H1 (cell line): ENCODE results near the gene FCGBP. TPM values are rescaled to one million over a fixed set of nuclear protein-coding genes. Genes with fewer than 3 reads are reported as not detected.

Source experiments
- CTCF ChIA-PET: fragments of 300-600 bp; sonication (Branson Sonifier 250); formaldehyde crosslinking; loops from one replicate; lab custom pipeline; 2021; ENCODE audit not compliant: partially characterized antibody; lab: Charles Lee
- POLR2A ChIA-PET: fragments of 300-600 bp; sonication (Branson Sonifier 250); formaldehyde crosslinking; loops from one replicate; lab custom pipeline; 2021; ENCODE audit warnings: inconsistent platforms; ENCODE audit not compliant: partially characterized antibody; lab: Charles Lee
- DNase-seq, 2 experiments: peaks; one replicate each; pipeline versions ENCODE4 v3.0.0 to v3.0.0-alpha.2; 2010 to 2022; ENCODE audit warnings: low spot score in 2 of 2, low read depth in 1 of 2, mixed read lengths in 1 of 2
- FAIRE-seq: peaks from 2 replicates; lab custom pipeline; 2011; peaks lifted over from hg19 to GRCh38; lab: Jason Lieb, UNC
- H2AFZ ChIP-seq: 2 replicates; pipeline ENCODE4 v1.8.1; 2012; ENCODE audit warnings: low read length, inconsistent platforms
- H2AK5ac ChIP-seq: 2 replicates; pipeline ENCODE4 v1.6.1; 2013; ENCODE audit warnings: low read depth, low read length
- H2BK120ac ChIP-seq: replicated peaks from 2 replicates; pipeline ENCODE3; 2013; ENCODE audit warnings: low read depth, low read length, inconsistent platforms
- H2BK12ac ChIP-seq: 2 replicates; pipeline ENCODE4 v1.6.1; 2013; ENCODE audit warnings: low read depth, low read length
- H2BK15ac ChIP-seq: 2 replicates; pipeline ENCODE4 v1.6.1; 2013; ENCODE audit warnings: low read length
- H2BK20ac ChIP-seq: 2 replicates; pipeline ENCODE4 v1.6.1; 2013; ENCODE audit warnings: low read length
- H2BK5ac ChIP-seq: 2 replicates; pipeline ENCODE4 v1.6.1; 2013; ENCODE audit warnings: low read depth, low read length
- H3K14ac ChIP-seq: 2 replicates; pipeline ENCODE4 v1.6.1; 2013; ENCODE audit warnings: inconsistent platforms; ENCODE audit not compliant: insufficient read length
- H3K18ac ChIP-seq: 2 replicates; pipeline ENCODE4 v1.6.1; 2013; ENCODE audit warnings: low read length; ENCODE audit errors: extremely low read depth
- H3K23ac ChIP-seq: 2 replicates; pipeline ENCODE4 v1.6.1; 2013; ENCODE audit warnings: inconsistent platforms; ENCODE audit not compliant: insufficient read length
- H3K23me2 ChIP-seq: 2 replicates; pipeline ENCODE4 v1.6.1; 2013; ENCODE audit warnings: low read depth, low read length
- H3K27ac ChIP-seq: 2 replicates; pipeline ENCODE4 v1.6.1; 2011; ENCODE audit warnings: low read depth, low read length, inconsistent platforms
- H3K27me3 ChIP-seq, 4 experiments: replicated peaks in 1 of 4; 1 replicate in 1 of 4; 2 replicates in 3 of 4; pipeline versions ENCODE4 v1.6.1 to v1.8.1; 2011 to 2013; ENCODE audit warnings: low read length in 3 of 4, mild to moderate bottlenecking in 3 of 4, inconsistent platforms in 2 of 4, mixed read lengths in 2 of 4, moderate library complexity in 1 of 4; ENCODE audit not compliant: control insufficient read depth in 3 of 4, insufficient read depth in 3 of 4; ENCODE audit errors: extremely low read depth in 1 of 4
- H3K36me3 ChIP-seq, 4 experiments: 2 replicates each; pipeline versions ENCODE4 v1.6.1 to v1.8.1; 2011 to 2013; ENCODE audit warnings: mild to moderate bottlenecking in 4 of 4, low read length in 3 of 4, moderate library complexity in 2 of 4, control low read depth in 1 of 4, inconsistent platforms in 1 of 4; ENCODE audit not compliant: insufficient read depth in 4 of 4, control insufficient read depth in 2 of 4
- H3K4ac ChIP-seq: replicated peaks from 2 replicates; pipeline ENCODE3; 2013; ENCODE audit warnings: low read length, low read depth, mixed read lengths, inconsistent platforms; ENCODE audit not compliant: insufficient read length
- H3K4me1 ChIP-seq, 4 experiments: replicated peaks in 1 of 4; 1 replicate in 1 of 4; 2 replicates in 3 of 4; pipeline versions ENCODE4 v1.6.1 to v1.8.1; 2011 to 2013; ENCODE audit warnings: low read length in 3 of 4, inconsistent platforms in 2 of 4, mixed read lengths in 1 of 4; ENCODE audit not compliant: insufficient read depth in 4 of 4, control insufficient read depth in 3 of 4
- H3K4me2 ChIP-seq, 2 experiments: 2 replicates each; pipeline versions ENCODE4 v1.6.1 to v1.8.1; 2011 to 2013; ENCODE audit warnings: low read depth in 2 of 2, low read length in 2 of 2, control low read depth in 1 of 2, inconsistent platforms in 1 of 2, mild to moderate bottlenecking in 1 of 2; ENCODE audit not compliant: insufficient read depth in 1 of 2
- H3K4me3 ChIP-seq, 4 experiments: fragments of 200-600, 300-600 bp in 1 of 4; sonication (generic), shearing (Covaris generic), sonication (Bioruptor Twin) in 1 of 4; 2 replicates each; pipeline versions ENCODE4 v1.5.1 to v1.8.1; 2011 to 2016; ENCODE audit warnings: low read length in 4 of 4, low read depth in 3 of 4, control low read depth in 2 of 4, inconsistent platforms in 2 of 4, mild to moderate bottlenecking in 2 of 4, mixed read lengths in 1 of 4, moderate library complexity in 1 of 4; ENCODE audit not compliant: insufficient read depth in 2 of 4; ENCODE audit errors: extremely low read depth in 1 of 4
- H3K56ac ChIP-seq: replicated peaks from 2 replicates; pipeline ENCODE3; 2013; ENCODE audit warnings: low read depth, mild to moderate bottlenecking, mixed read lengths, low read length, inconsistent platforms; ENCODE audit not compliant: insufficient read length
- H3K79me1 ChIP-seq: 2 replicates; pipeline ENCODE4 v1.6.1; 2013; ENCODE audit warnings: low read depth, low read length, control low read depth
- H3K79me2 ChIP-seq, 2 experiments: 2 replicates each; pipeline versions ENCODE4 v1.6.1 to v1.8.1; 2012 to 2013; ENCODE audit warnings: low read length in 2 of 2, mild to moderate bottlenecking in 2 of 2, inconsistent platforms in 1 of 2; ENCODE audit not compliant: insufficient read depth in 2 of 2, control insufficient read depth in 1 of 2
- H3K9ac ChIP-seq, 4 experiments: replicated peaks in 1 of 4; 1 replicate in 1 of 4; 2 replicates in 3 of 4; pipeline versions ENCODE4 v1.6.1 to v1.8.1; 2011 to 2013; ENCODE audit warnings: low read depth in 3 of 4, low read length in 3 of 4, control low read depth in 2 of 4, mild to moderate bottlenecking in 2 of 4, moderate library complexity in 2 of 4, inconsistent platforms in 1 of 4; ENCODE audit errors: extremely low read depth in 1 of 4
- H3K9me3 ChIP-seq, 2 experiments: 2 replicates each; pipeline versions ENCODE4 v1.6.1 to v1.8.1; 2012 to 2013; ENCODE audit warnings: mild to moderate bottlenecking in 2 of 2, moderate library complexity in 2 of 2, control low read depth in 1 of 2, inconsistent platforms in 1 of 2, low read depth in 1 of 2, low read length in 1 of 2, mixed read lengths in 1 of 2; ENCODE audit not compliant: insufficient read depth in 2 of 2
- H4K20me1 ChIP-seq, 2 experiments: replicated peaks in 1 of 2; 2 replicates each; pipeline versions ENCODE3 to v1.8.1; 2011 to 2013; ENCODE audit warnings: inconsistent platforms in 2 of 2, low read length in 2 of 2, mild to moderate bottlenecking in 1 of 2; ENCODE audit not compliant: insufficient read depth in 2 of 2, control insufficient read depth in 1 of 2
- H4K5ac ChIP-seq: 2 replicates; pipeline ENCODE4 v1.6.1; 2013; ENCODE audit warnings: low read length, low read depth, mixed read lengths, inconsistent platforms; ENCODE audit not compliant: insufficient read length
- H4K8ac ChIP-seq: 2 replicates; pipeline ENCODE4 v1.8.0; 2013; ENCODE audit warnings: mild to moderate bottlenecking, moderate library complexity, low read length, inconsistent platforms; ENCODE audit not compliant: insufficient read depth; ENCODE audit errors: extremely low read depth
- H4K91ac ChIP-seq: replicated peaks from 2 replicates; pipeline ENCODE3; 2013; ENCODE audit warnings: low read length, mixed read lengths, inconsistent platforms; ENCODE audit not compliant: insufficient read length
- BACH1 ChIP-seq: IDR thresholded peaks from 2 replicates; pipeline ENCODE4 v1.6.1; 2012; ENCODE audit warnings: low read length, improper control_type of control experiment
- CBX5 ChIP-seq: fragments of 300-800, 300-1000 bp; sonication (generic); IDR thresholded peaks from 2 replicates; pipeline ENCODE4 v1.7.1; 2016; ENCODE audit warnings: antibody characterized with exemption, low read length, low read depth
- CREB1 ChIP-seq: IDR thresholded peaks from 2 replicates; pipeline ENCODE4 v1.6.1; 2012; ENCODE audit warnings: inconsistent platforms
- CTCF ChIP-seq, 3 experiments: IDR thresholded peaks; 1 replicate in 2 of 3; 2 replicates in 1 of 3; pipeline versions ENCODE4 v1.5.1 to v1.6.1; 2011; ENCODE audit warnings: low read length in 3 of 3, mild to moderate bottlenecking in 3 of 3, inconsistent platforms in 2 of 3, low read depth in 1 of 3, moderate library complexity in 1 of 3; ENCODE audit not compliant: insufficient read depth in 1 of 3; ENCODE audit errors: control extremely low read depth in 1 of 3
- FOSL1 ChIP-seq: IDR thresholded peaks from 2 replicates; pipeline ENCODE4 v1.6.1; 2011; ENCODE audit warnings: mild to moderate bottlenecking, low read depth, low read length, moderate library complexity; ENCODE audit not compliant: insufficient read depth
- GABPA ChIP-seq: IDR thresholded peaks from 2 replicates; pipeline ENCODE4 v1.6.1; 2011; ENCODE audit warnings: mild to moderate bottlenecking, low read length, moderate library complexity, borderline replicate concordance; ENCODE audit not compliant: insufficient read depth
- KDM5A ChIP-seq: fragments of 200-600 bp; IDR thresholded peaks from 2 replicates; pipeline ENCODE4 v1.7.1; 2012; ENCODE audit warnings: mild to moderate bottlenecking, low read length, inconsistent platforms, mixed read lengths
- POLR2A ChIP-seq, 2 experiments: IDR thresholded peaks; 1 replicate in 1 of 2; 2 replicates in 1 of 2; pipeline ENCODE4 v1.6.1; 2011; ENCODE audit warnings: low read depth in 2 of 2, low read length in 2 of 2, mild to moderate bottlenecking in 2 of 2; ENCODE audit errors: control extremely low read depth in 1 of 2
- RBBP5 ChIP-seq: IDR thresholded peaks from 2 replicates; pipeline ENCODE4 v1.7.1; 2012; ENCODE audit warnings: low read depth, mild to moderate bottlenecking, inconsistent platforms, low read length, moderate library complexity, borderline replicate concordance
- RXRA ChIP-seq: IDR thresholded peaks from 2 replicates; pipeline ENCODE4 v1.6.1; 2011; ENCODE audit warnings: low read depth, mild to moderate bottlenecking, low read length, moderate library complexity; ENCODE audit not compliant: insufficient read depth
- SIRT6 ChIP-seq: IDR thresholded peaks from one replicate; pipeline ENCODE4 v1.7.1; 2012; ENCODE audit warnings: low read length, inconsistent platforms
- WGBS, 2 experiments: shearing (Covaris generic) in 1 of 2; methylation state at CpG; one replicate each; pipeline versions ENCODE4 v1.1.6 to v1.1.7; 2013 to 2015; ENCODE audit warnings: low lambda C conversion rate in 2 of 2, mixed read lengths in 2 of 2, inconsistent platforms in 1 of 2, low coverage in 1 of 2, missing lambda C conversion rate in 1 of 2; ENCODE audit not compliant: insufficient replicate concordance in 2 of 2, insufficient coverage in 1 of 2, insufficient read length in 1 of 2; ENCODE audit errors: extremely low coverage in 1 of 2, missing lambda C conversion rate in 1 of 2; 5-methylcytosine and 5-hydroxymethylcytosine counted together
- polyA plus RNA-seq, 7 experiments: library from polyadenylated mRNA; depleted of rRNA in 3 of 7; stranded (reverse) in 5 of 7; unstranded in 2 of 7; fragments of >200 nt in 5 of 7; fragments of 200-250 nt in 2 of 7; gene quantifications; 1 replicate in 5 of 7; 2 replicates in 1 of 7; 4 replicates in 1 of 7; pipeline versions ENCODE4 v1.2.1 to v1.2.3, GENCODE V29; 2011 to 2013; ENCODE audit warnings: missing spikeins in 2 of 7, mixed read lengths in 2 of 7
- total RNA-seq: library from RNA; stranded (reverse); fragmentation: NEBNext Ultra II Directional; extraction: Animal tissue kit (Norgen Biotek cat#: 25700); gene quantifications from 2 replicates; pipeline ENCODE4 v1.2.1, GENCODE V29; 2021
- TF ChIP-seq, protein P1 (sequence below): IDR thresholded peaks from 2 replicates; pipeline ENCODE4 v1.6.1; 2012; ENCODE audit warnings: inconsistent platforms

Gene FCGBP
- total and polyA plus RNA-seq, 2 of the 8 experiments (the other 6 are each of a cell fraction or from before 2014, with no cell fraction given) = 1.1 to 3.1 TPM

DNA sequence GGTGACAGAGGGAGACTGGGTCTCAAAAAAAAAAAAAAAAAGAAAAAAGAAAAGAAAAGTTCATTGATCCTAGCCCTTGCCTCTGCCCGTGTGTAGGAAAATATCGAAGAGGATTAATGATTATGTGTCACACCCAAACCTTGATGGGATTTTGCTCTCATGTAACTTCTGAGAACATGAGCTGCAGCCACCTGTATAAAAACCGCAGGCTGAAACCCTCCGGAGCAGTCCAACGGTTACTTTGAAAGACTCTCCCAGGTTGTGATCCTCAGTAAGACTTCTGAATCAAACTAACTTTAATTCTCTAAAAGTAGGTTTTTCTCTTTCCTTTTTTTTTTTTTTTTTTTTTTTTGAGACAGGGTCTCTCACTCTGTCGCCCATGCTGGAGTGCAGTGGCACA, 32.2 kb upstream of the FCGBP start:
- no peak overlapping the region for H2AK5ac ChIP-seq
- H3K23ac ChIP-seq = no peak overlapping the region
- peaks cover under 1 to 6% of the 10 kb centered on the region in 2 experiments; a peak in 3 of 4 replicates for H3K79me2 ChIP-seq
- H3K9ac ChIP-seq = no peak overlapping the region
- no peak overlapping the region for H3K27ac ChIP-seq
- no peak overlapping the region for H3K4me2 ChIP-seq
- no peak overlapping the region for H4K5ac ChIP-seq
- no peak overlapping the region for H2BK15ac ChIP-seq
- no peak overlapping the region for H3K14ac ChIP-seq
- H4K8ac ChIP-seq = no peak overlapping the region
- H4K91ac ChIP-seq = no peak overlapping the region
- POLR2A ChIA-PET = no interaction called here
- FAIRE-seq (no peak), DNase-seq (no peak)
- H3K9me3 ChIP-seq = no peaks in the 10 kb centered on the region
- H4K20me1 ChIP-seq = no peaks in the 10 kb centered on the region
- 86% methylated on average over 3 of the region's 6 CpGs; no CpG with 5 or more reads in 1 of the 2 experiments for WGBS, 2 experiments
- peaks cover under 1% of the 10 kb centered on the region; the same call in 1 of the 2 replicates for H3K79me1 ChIP-seq
- no peak overlapping the region for H2AFZ ChIP-seq
- H3K23me2 ChIP-seq = peaks cover 2% of the 10 kb centered on the region
- no peak overlapping the region for H2BK120ac ChIP-seq
- no peaks in the 10 kb centered on the region for H3K4me1 ChIP-seq
- H3K36me3 ChIP-seq = no peaks in the 10 kb centered on the region
- CTCF ChIA-PET = interaction anchor here (0.7 to 1.1 kb wide), 2 partner anchors 31 to 52 kb away, joined by 3 read pairs; no protein-coding TSS in a partner anchor
- H2BK12ac ChIP-seq = no peak overlapping the region
- no peak overlapping the region for H3K4ac ChIP-seq
- H3K4me3 ChIP-seq = no peak overlapping the region
- no peak overlapping the region for H2BK5ac ChIP-seq
- H3K18ac ChIP-seq = no peak overlapping the region
- no peak overlapping the region for H2BK20ac ChIP-seq
- no peaks in the 10 kb centered on the region for H3K27me3 ChIP-seq
- H3K56ac ChIP-seq = no peak overlapping the region
- TF ChIP-seq RXRA (no peak), POLR2A (IDR thresholded peaks at IDR 0.05; ENCODE audit: control extremely low read depth in 1 of 2, low read depth in 2 of 2, low read length in 2 of 2) (no peak), BACH1 (no peak), CTCF (IDR thresholded peaks at IDR 0.05; ENCODE audit: control extremely low read depth in 1 of 3, insufficient read depth in 1 of 3, low read depth in 1 of 3, low read length in 3 of 3) (no peak), FOSL1 (no peak), SIRT6 (no peak), CBX5 (no peak), RBBP5 (no peak), CREB1 (no peak), KDM5A (no peak), GABPA (no peak)
- TF ChIP-seq, protein P1, sequence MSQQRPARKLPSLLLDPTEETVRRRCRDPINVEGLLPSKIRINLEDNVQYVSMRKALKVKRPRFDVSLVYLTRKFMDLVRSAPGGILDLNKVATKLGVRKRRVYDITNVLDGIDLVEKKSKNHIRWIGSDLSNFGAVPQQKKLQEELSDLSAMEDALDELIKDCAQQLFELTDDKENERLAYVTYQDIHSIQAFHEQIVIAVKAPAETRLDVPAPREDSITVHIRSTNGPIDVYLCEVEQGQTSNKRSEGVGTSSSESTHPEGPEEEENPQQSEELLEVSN = no peak
